NT2/D1 (cell line): ENCODE results near the gene ZNF597.
"Not testable (repeated sequence)": the region's sequence is repeated elsewhere in the genome, so short reads cannot be mapped to it uniquely, and the experiment has no call there.

ENCODE experiments used
- YY1 ChIP-seq: IDR thresholded peaks from 2 replicates; pipeline ENCODE4 v1.6.1; 2011; ENCODE audit not compliant: insufficient read length, insufficient read depth
- ZNF274 ChIP-seq: IDR thresholded peaks from 2 replicates; pipeline ENCODE4 v1.6.1; 2011; ENCODE audit warnings: mild to moderate bottlenecking, low read depth, low read length

- not testable (repeated sequence) for TF ChIP-seq ZNF274, YY1
These were observed 30.3 kb upstream of the ZNF597 start for GRCh38 chr16:3473596-3473943.
